ENCODE data around the gene TMEM18. TPM values are rescaled to one million over a fixed set of nuclear protein-coding genes. Genes with fewer than 3 reads are reported as not detected.
A peak's percentile ranks its signal among the peaks of the same experiment; 100 is the strongest.

The TMEM18 gene
- total RNA-seq, 1 experiment from 2014 or later = 30.7 TPM

DNA sequence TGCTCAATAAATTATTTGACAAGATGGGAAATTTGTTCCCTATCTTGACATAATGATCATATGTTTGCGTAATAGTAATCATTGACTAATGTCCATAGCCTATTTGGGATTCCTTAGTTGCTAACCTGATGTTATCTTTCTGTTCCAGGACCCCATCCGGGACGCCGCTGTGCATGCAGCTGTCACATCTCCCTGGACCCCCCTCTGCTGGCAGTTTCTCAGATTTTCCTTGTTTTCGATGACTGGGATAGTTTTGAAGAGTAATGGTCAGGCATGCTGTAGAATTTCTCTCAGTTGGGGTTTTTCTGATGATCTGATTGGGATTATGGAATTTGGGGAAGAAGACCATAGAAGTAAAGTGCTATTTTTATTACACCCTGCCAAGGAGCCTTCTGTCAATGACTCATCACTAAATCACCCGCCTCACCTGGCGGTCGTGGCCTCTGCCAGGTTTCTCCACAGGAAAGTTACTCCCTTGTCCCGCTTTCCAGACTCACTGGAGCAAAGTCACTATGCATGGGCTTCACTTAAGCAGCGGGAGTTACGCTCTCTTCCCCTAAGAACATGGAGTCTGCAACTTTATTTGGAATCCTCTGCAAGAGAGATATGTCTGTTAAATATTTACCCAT is 19.9 kb upstream of the TMEM18 start:
- no peak overlapping the region for H2AK5ac ChIP-seq (ENCODE audit: insufficient read length, low read length)
- peaks cover 8% of the 10 kb centered on the region in 2 experiments for H3K9me3 Mint-ChIP-seq
- no peak overlapping the region for H3K23ac ChIP-seq (ENCODE audit: insufficient read length, low read depth, low read length)
- no peak overlapping the region for H2BK120ac ChIP-seq (ENCODE audit: low read depth, low read length, poor library complexity, severe bottlenecking)
- no peaks in the 10 kb centered on the region for H4K20me1 ChIP-seq (ENCODE audit: control insufficient read depth, insufficient read depth, insufficient read length)
- H2BK20ac ChIP-seq (ENCODE audit: low read depth, low read length, poor library complexity, severe bottlenecking) = no peak overlapping the region
- H3K4me3 Mint-ChIP-seq = no peak overlapping the region
- no peaks in the 10 kb centered on the region for H3K36me3 Mint-ChIP-seq (ENCODE audit: insufficient read depth in 1 of 3, low read depth in 3 of 3)
- no CpG with 5 or more reads among the region's 11 CpGs for WGBS (ENCODE audit: extremely low coverage, insufficient read length, low lambda C conversion rate)
- H3K4me1 Mint-ChIP-seq = peaks cover 4% of the 10 kb centered on the region in 2 experiments
- no peak overlapping the region for H2BK12ac ChIP-seq (ENCODE audit: insufficient read length, low read depth, low read length)
- H3K18ac ChIP-seq (ENCODE audit: insufficient read length, low read depth, low read length) = no peak overlapping the region
- H3K4me2 ChIP-seq (ENCODE audit: insufficient read depth, insufficient read length, low read length) = no peak overlapping the region
- TF ChIP-seq, protein P1, sequence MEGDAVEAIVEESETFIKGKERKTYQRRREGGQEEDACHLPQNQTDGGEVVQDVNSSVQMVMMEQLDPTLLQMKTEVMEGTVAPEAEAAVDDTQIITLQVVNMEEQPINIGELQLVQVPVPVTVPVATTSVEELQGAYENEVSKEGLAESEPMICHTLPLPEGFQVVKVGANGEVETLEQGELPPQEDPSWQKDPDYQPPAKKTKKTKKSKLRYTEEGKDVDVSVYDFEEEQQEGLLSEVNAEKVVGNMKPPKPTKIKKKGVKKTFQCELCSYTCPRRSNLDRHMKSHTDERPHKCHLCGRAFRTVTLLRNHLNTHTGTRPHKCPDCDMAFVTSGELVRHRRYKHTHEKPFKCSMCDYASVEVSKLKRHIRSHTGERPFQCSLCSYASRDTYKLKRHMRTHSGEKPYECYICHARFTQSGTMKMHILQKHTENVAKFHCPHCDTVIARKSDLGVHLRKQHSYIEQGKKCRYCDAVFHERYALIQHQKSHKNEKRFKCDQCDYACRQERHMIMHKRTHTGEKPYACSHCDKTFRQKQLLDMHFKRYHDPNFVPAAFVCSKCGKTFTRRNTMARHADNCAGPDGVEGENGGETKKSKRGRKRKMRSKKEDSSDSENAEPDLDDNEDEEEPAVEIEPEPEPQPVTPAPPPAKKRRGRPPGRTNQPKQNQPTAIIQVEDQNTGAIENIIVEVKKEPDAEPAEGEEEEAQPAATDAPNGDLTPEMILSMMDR (conservative IDR thresholded peaks at IDR 0.05) = peak; percentile 28; the same call in 1 of the 3 replicates
- no peaks in the 10 kb centered on the region for H3K27me3 ChIP-seq (ENCODE audit: insufficient read depth, low read length)
- H2BK5ac ChIP-seq (ENCODE audit: insufficient read length, low read length) = no peak overlapping the region
- H2BK15ac ChIP-seq (ENCODE audit: low read depth, low read length) = no peak overlapping the region
- H4K8ac ChIP-seq (replicated peaks; ENCODE audit: insufficient read length, low read depth, low read length) = no peak overlapping the region
- no peak overlapping the region for H4K91ac ChIP-seq (ENCODE audit: insufficient read length, low read depth, low read length)
- no peaks in the 10 kb centered on the region for H3K4me1 ChIP-seq (ENCODE audit: insufficient read depth, low read length)
- no peak overlapping the region for H4K5ac ChIP-seq (ENCODE audit: insufficient read length, low read depth, low read length)
- H3T11ph ChIP-seq (ENCODE audit: low read length) = no peak overlapping the region
- H3K9me3 ChIP-seq (ENCODE audit: control insufficient read depth, low read depth, low read length) = no peaks in the 10 kb centered on the region
- H3K79me2 ChIP-seq (ENCODE audit: insufficient read depth, low read length) = no peaks in the 10 kb centered on the region
- no peak overlapping the region for H3K4ac ChIP-seq (ENCODE audit: low read depth, low read length)
- no peaks in the 10 kb centered on the region for H3K79me1 ChIP-seq (ENCODE audit: insufficient read depth, low read depth, low read length, poor library complexity, severe bottlenecking)
- H2AFZ ChIP-seq (ENCODE audit: low read length) = no peak overlapping the region
- H3K27ac Mint-ChIP-seq = no peak overlapping the region
- H3K23me2 ChIP-seq (ENCODE audit: insufficient read length, low read depth, low read length, poor library complexity, severe bottlenecking) = peaks cover 3% of the 10 kb centered on the region
- H3K9ac ChIP-seq (ENCODE audit: extremely low read depth, insufficient read length, low read length) = no peak overlapping the region
- no peak overlapping the region for H3K56ac ChIP-seq (ENCODE audit: insufficient read length, low read depth, low read length)
- H3K27ac ChIP-seq (ENCODE audit: insufficient read length, low read depth, low read length) = no peak overlapping the region
- no peaks in the 10 kb centered on the region; the same call in 1 of the 2 replicates for H3K27me3 Mint-ChIP-seq (ENCODE audit: low read depth)
- DNase-seq = no peak
- H3K14ac ChIP-seq (ENCODE audit: insufficient read depth, low read length) = no peak overlapping the region
